ENCODE measurements around the gene GGT5.

The GGT5 gene

GRCh38 chr22:24230911-24231656 is 13.8 kb downstream of the GGT5 start:
- TF ChIP-seq EZH2phosphoT487 (IDR thresholded peaks at IDR 0.05; ENCODE audit: borderline replicate concordance, low read length), result no peak
- TF ChIP-seq, protein P1, sequence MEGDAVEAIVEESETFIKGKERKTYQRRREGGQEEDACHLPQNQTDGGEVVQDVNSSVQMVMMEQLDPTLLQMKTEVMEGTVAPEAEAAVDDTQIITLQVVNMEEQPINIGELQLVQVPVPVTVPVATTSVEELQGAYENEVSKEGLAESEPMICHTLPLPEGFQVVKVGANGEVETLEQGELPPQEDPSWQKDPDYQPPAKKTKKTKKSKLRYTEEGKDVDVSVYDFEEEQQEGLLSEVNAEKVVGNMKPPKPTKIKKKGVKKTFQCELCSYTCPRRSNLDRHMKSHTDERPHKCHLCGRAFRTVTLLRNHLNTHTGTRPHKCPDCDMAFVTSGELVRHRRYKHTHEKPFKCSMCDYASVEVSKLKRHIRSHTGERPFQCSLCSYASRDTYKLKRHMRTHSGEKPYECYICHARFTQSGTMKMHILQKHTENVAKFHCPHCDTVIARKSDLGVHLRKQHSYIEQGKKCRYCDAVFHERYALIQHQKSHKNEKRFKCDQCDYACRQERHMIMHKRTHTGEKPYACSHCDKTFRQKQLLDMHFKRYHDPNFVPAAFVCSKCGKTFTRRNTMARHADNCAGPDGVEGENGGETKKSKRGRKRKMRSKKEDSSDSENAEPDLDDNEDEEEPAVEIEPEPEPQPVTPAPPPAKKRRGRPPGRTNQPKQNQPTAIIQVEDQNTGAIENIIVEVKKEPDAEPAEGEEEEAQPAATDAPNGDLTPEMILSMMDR (IDR thresholded peaks at IDR 0.05; ENCODE audit: low read depth, low read length, poor library complexity, severe bottlenecking), result peak; percentile 64
- Histone ChIP-seq H3F3A (ENCODE audit: control insufficient read depth, insufficient read depth) (no peaks in the 10 kb centered on the region), H3K27ac (ENCODE audit: low read depth, low read length) (no peak overlapping the region), H3K9me3 (ENCODE audit: control insufficient read depth, insufficient read depth, low read length) (no peaks in the 10 kb centered on the region), H3K4me1 (ENCODE audit: control insufficient read depth, low read length) (no peaks in the 10 kb centered on the region), H3K4me3 (ENCODE audit: low read length) (no peak overlapping the region), H3K4me2 (ENCODE audit: low read length) (no peak overlapping the region), H4K20me1 (ENCODE audit: control insufficient read depth, insufficient read depth, low read depth, low read length) (no peaks in the 10 kb centered on the region), H3K79me2 (ENCODE audit: control insufficient read depth, low read length) (no peaks in the 10 kb centered on the region), H3K27me3 (ENCODE audit: control insufficient read depth, low read length) (no peaks in the 10 kb centered on the region), H3K9me2 (replicated peaks; ENCODE audit: control insufficient read depth, low read length) (no peaks in the 10 kb centered on the region), H3K36me3 (ENCODE audit: control insufficient read depth, low read length) (no peaks in the 10 kb centered on the region)

DNA sequence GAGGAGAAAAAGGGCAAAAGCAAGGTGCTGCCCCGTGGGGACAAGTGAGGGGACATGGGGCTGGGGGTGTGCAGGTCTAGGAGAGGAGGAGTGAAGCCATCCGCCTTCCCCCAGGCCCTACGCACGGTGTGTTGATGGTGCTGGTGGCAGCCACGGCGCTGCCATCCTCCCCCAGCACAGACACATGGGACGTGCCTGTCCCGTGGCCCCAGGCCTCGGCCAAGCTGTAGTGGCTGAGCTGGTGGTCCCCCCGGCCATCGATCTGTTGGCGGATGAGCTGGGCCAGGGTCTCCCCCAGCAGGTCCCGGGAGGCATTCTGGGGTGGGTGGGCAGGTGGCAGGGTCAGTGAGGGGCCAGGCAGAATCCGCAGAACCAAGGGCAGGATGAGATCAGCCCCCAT is 18.9 kb downstream of the GGT5 start:
- no peaks in the 10 kb centered on the region for H3K9me3 ChIP-seq (ENCODE audit: control insufficient read depth, insufficient read depth, low read length)
- no peaks in the 10 kb centered on the region for H4K20me1 ChIP-seq (ENCODE audit: control insufficient read depth, insufficient read depth, low read depth, low read length)
- no peaks in the 10 kb centered on the region for H3K9me2 ChIP-seq (replicated peaks; ENCODE audit: control insufficient read depth, low read length)
- H3K36me3 ChIP-seq (ENCODE audit: control insufficient read depth, low read length), result no peaks in the 10 kb centered on the region
- no peak overlapping the region for H3K27ac ChIP-seq (ENCODE audit: low read depth, low read length)
- no peaks in the 10 kb centered on the region for H3K27me3 ChIP-seq (ENCODE audit: control insufficient read depth, low read length)
- H3K4me1 ChIP-seq (ENCODE audit: control insufficient read depth, low read length), result no peaks in the 10 kb centered on the region
- H3K79me2 ChIP-seq (ENCODE audit: control insufficient read depth, low read length), result no peaks in the 10 kb centered on the region
- TF ChIP-seq, protein P1 (IDR thresholded peaks at IDR 0.05; ENCODE audit: low read depth, low read length, poor library complexity, severe bottlenecking), result no peak
- TF ChIP-seq EZH2phosphoT487 (IDR thresholded peaks at IDR 0.05; ENCODE audit: borderline replicate concordance, low read length), result no peak
- no peak overlapping the region for H3K4me3 ChIP-seq (ENCODE audit: low read length)
- no peaks in the 10 kb centered on the region for H3F3A ChIP-seq (ENCODE audit: control insufficient read depth, insufficient read depth)
- no peak overlapping the region for H3K4me2 ChIP-seq (ENCODE audit: low read length)

DNA sequence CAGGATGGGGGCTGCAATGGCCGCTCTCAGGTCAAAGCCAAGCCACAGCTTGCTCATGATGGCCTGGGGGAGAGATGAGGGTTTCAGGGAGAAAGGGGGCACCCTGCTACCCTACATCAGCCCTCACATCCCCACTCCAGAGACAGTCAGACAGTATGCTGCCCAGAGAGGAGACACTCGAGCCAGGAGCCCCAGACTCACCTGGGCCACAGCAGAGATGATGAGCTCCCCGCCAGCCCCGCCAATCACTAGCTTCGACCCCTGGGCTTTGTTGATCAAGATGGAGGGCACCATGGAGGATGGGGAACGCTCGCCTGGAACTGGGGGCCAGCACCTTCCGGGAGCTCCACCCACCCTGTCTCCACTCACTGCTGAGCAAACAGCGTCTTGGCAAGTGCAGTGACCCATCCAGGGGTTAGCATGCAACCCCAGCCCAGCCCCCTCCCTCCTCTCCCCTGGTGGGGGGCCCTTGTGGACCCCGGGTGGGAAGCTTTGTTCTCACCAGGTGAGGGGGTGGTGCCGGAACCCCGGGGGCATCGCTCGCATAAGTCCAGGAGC is 19.8 kb downstream of the GGT5 start:
- H3F3A ChIP-seq (ENCODE audit: control insufficient read depth, insufficient read depth), result no peaks in the 10 kb centered on the region
- H3K27me3 ChIP-seq (ENCODE audit: control insufficient read depth, low read length), result no peaks in the 10 kb centered on the region
- H3K4me2 ChIP-seq (ENCODE audit: low read length), result no peak overlapping the region
- no peaks in the 10 kb centered on the region for H3K4me1 ChIP-seq (ENCODE audit: control insufficient read depth, low read length)
- no peaks in the 10 kb centered on the region for H3K9me2 ChIP-seq (replicated peaks; ENCODE audit: control insufficient read depth, low read length)
- no peak overlapping the region for H3K27ac ChIP-seq (ENCODE audit: low read depth, low read length)
- H3K4me3 ChIP-seq (ENCODE audit: low read length), result no peak overlapping the region
- no peaks in the 10 kb centered on the region for H3K9me3 ChIP-seq (ENCODE audit: control insufficient read depth, insufficient read depth, low read length)
- TF ChIP-seq, protein P1 (IDR thresholded peaks at IDR 0.05; ENCODE audit: low read depth, low read length, poor library complexity, severe bottlenecking), result no peak
- no peak for TF ChIP-seq EZH2phosphoT487 (IDR thresholded peaks at IDR 0.05; ENCODE audit: borderline replicate concordance, low read length)
- no peaks in the 10 kb centered on the region for H3K79me2 ChIP-seq (ENCODE audit: control insufficient read depth, low read length)
- no peaks in the 10 kb centered on the region for H3K36me3 ChIP-seq (ENCODE audit: control insufficient read depth, low read length)
- no peaks in the 10 kb centered on the region for H4K20me1 ChIP-seq (ENCODE audit: control insufficient read depth, insufficient read depth, low read depth, low read length)
